GM12864 (cell line): ENCODE measurements around the gene AGBL2.

ENCODE experiments used
- DNase-seq: peaks from one replicate; pipeline ENCODE4 v3.0.0-alpha.2; 2011; ENCODE audit warnings: low read depth
- H3K4me3 ChIP-seq: 2 replicates; pipeline ENCODE4 v1.5.1; 2011; ENCODE audit warnings: mild to moderate bottlenecking, low read depth, low read length, control low read depth
- CTCF ChIP-seq: IDR thresholded peaks from 2 replicates; pipeline ENCODE4 v1.5.1; 2011; ENCODE audit warnings: low read depth, mild to moderate bottlenecking, moderate library complexity, low read length, control low read depth, inconsistent platforms; ENCODE audit errors: missing control alignments

AGBL2 gene

DNA sequence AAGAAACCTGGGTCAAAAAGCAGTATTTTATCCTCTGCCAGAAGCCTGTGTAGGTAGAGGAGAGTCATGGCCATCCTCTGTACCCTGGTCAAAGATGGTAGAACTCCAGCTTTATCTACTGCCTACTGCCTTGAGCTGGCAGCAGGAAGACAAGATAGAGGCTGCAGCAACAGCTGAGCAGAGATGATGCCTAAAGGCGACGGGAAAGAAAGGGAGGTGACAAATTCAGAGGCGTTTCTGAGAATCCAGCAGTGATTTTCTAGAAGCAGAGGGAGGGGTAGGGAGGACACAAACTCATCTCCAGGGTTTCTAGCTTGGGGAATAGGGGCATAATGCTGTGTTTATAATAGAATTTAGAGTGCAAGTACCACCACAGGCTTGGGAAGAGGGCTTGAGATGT is 105.5 kb downstream of the AGBL2 start:
- H3K4me3 ChIP-seq, result no peak overlapping the region
- no peak for TF ChIP-seq CTCF
- no peak for DNase-seq
